Mucosa of descending colon (tissue), 3 donors: ENCODE results near the gene BCDIN3D. TPM values are rescaled to one million over a fixed set of nuclear protein-coding genes. Genes with fewer than 3 reads are reported as not detected.

Experiments
- ATAC-seq: fragments of 200-7000 bp; cut with Tn5 transposase; one replicate; pipeline ENCODE4 v1.9.1; 2020; ENCODE audit warnings: mild to moderate bottlenecking, moderate library complexity
- DNase-seq, 3 donors: peaks; one replicate each; pipeline ENCODE4 v3.0.0-alpha.2; 2020
- H3K36me3 ChIP-seq: fragments of 200-600 bp; one replicate; pipeline ENCODE4 v1.8.0; 2021; ENCODE audit warnings: low read depth, mild to moderate bottlenecking
- H3K4me1 ChIP-seq: fragments of 200-600 bp; one replicate; pipeline ENCODE4 v1.8.0; 2021; ENCODE audit warnings: low read depth, mild to moderate bottlenecking
- H3K4me3 ChIP-seq: fragments of 200-600 bp; one replicate; pipeline ENCODE4 v1.8.0; 2021; ENCODE audit warnings: mild to moderate bottlenecking
- H3K9me3 ChIP-seq: fragments of 200-600 bp; one replicate; pipeline ENCODE4 v1.8.0; 2021; ENCODE audit warnings: mild to moderate bottlenecking
- CTCF ChIP-seq: fragments of 200-600 bp; IDR thresholded peaks from one replicate; pipeline ENCODE4 v1.8.0; 2022; ENCODE audit warnings: antibody characterized with exemption, mild to moderate bottlenecking
- intact Hi-C, 2 donors: fragments of 100-400 bp; cut with DNase I in 1 of 2; cut with micrococcal nuclease in 1 of 2; formaldehyde crosslinking; loops; one replicate each; pipeline versions ENCODE4 v1.11.0 to v1.11.1; 2022; cut with DNase I, micrococcal nuclease
- total RNA-seq, 3 donors: library from RNA; stranded (reverse); fragmentation: NEBNext Ultra II Directional in 2 of 3; extraction: Animal tissue kit (Norgen Biotek cat#: 25700) in 2 of 3; gene quantifications; one replicate each; pipeline versions ENCODE4 v1.2.1 to v1.2.4, GENCODE V29; 2021 to 2023
- donor health status: DM: no; HTN: no; CAD: no; lungs with moderate emphysema.
- donor health status: DM: no; HTN: no; CAD: no.
- donor health status: DM: no; HTN: yes; CAD: no.

BCDIN3D gene
- total RNA-seq, 3 donors from 2014 or later = 3.0 to 5.0 (median 3.7) TPM

DNA sequence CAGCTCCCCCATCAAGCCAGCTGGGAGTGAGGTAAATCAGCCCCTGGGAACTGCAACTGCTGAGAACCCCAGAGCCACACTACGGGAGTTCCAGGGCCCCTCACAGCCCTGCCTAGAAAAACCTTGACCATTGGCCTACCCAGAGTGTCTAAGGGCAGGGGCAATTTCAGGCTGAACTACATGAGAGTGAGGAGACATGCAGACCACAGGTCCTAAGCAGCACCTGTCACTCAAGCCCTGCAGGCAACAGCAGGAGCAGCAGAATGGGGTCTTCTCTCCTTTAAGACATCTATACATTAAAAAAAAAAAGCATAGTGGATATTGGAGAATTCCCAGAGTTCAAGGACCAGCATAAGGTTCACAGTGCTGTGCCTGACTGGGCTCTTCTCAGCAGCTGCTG, 19.6 kb downstream of the BCDIN3D start:
- intact Hi-C loops = no loop called here
- DNase-seq (no peak), ATAC-seq (no peak)
- Histone ChIP-seq H3K4me3 (no peak overlapping the region), H3K9me3 (no peaks in the 10 kb centered on the region), H3K4me1 (peaks cover 11% of the 10 kb centered on the region), H3K36me3 (no peaks in the 10 kb centered on the region)
- no peak for TF ChIP-seq CTCF

GRCh38 chr12:49821373-49822287, 21.3 kb downstream of the BCDIN3D start:
- H3K4me3 ChIP-seq = no peak overlapping the region
- no peak for TF ChIP-seq CTCF
- intact Hi-C loops = no loop called here
- no peaks in the 10 kb centered on the region for H3K36me3 ChIP-seq
- ATAC-seq = no peak
- H3K9me3 ChIP-seq = no peaks in the 10 kb centered on the region
- DNase-seq = no peak
- H3K4me1 ChIP-seq = peaks cover 8% of the 10 kb centered on the region

DNA sequence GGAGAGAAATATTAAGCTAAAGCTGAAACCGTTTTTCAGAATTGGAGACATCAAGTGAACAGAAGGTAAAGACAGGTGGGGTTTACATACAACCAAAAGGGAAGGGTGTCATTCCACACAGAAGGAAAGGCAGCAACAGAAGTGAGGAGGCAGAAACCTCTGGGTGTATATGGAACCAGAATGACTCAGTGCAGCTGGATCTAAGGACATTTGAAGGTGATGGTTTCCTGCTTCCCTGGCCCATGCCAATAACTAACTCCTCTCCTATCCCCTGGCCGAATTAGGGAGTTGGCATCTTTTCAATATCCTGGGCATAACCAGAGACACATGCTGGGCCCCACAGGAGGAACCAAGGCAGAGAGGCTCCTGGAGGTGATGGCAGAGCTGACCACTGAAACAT, 23.1 kb downstream of the BCDIN3D start:
- TF ChIP-seq CTCF = no peak
- Histone ChIP-seq H3K4me3 (no peak overlapping the region), H3K4me1 (peaks cover 2% of the 10 kb centered on the region), H3K9me3 (no peaks in the 10 kb centered on the region), H3K36me3 (no peaks in the 10 kb centered on the region)
- ATAC-seq (no peak), DNase-seq (no peak)
- intact Hi-C loops = no loop called here

- Histone ChIP-seq H3K4me1 (peaks cover 2% of the 10 kb centered on the region), H3K36me3 (no peaks in the 10 kb centered on the region), H3K9me3 (no peaks in the 10 kb centered on the region), H3K4me3 (no peak overlapping the region)
- no peak for ATAC-seq
- no peak for TF ChIP-seq CTCF
- intact Hi-C loops = no loop called here
- no peak for DNase-seq
Observed at GRCh38 chr12:49818241-49818895, 24.5 kb downstream of the BCDIN3D start.

DNA sequence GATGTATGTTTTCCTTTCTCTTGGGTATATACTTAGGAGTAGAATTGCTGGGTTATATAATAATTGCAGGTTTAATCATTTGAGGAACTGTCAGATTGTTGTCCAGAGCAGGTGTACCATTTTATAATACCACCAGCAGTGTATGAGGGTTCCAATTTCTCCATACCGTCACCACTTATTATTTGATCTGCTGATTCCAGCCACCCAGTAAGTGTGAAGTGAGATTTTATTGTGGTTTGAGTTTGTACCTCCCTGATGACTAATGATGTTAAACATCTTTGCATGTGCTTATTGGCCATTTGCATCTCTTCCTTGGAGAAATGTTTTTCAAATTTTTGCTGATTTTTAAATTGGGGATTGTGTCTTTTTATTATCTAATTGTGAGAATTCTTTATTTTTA, 29.8 kb downstream of the BCDIN3D start:
- no peak overlapping the region for H3K4me3 ChIP-seq
- no peak for ATAC-seq
- intact Hi-C loops = no loop called here
- H3K9me3 ChIP-seq = no peaks in the 10 kb centered on the region
- no peak for TF ChIP-seq CTCF
- H3K36me3 ChIP-seq = no peaks in the 10 kb centered on the region
- DNase-seq = no peak
- peaks cover 3% of the 10 kb centered on the region for H3K4me1 ChIP-seq
